HCT116 (cell line): ENCODE measurements around the gene TOP1.

Experiments used
- ELF1 ChIP-seq: IDR thresholded peaks from 2 replicates; pipeline ENCODE4 v1.6.1; 2012; ENCODE audit warnings: low read depth, borderline replicate concordance
- EZH2 ChIP-seq: fragments of 200-600 bp; sonication (generic); IDR thresholded peaks from 2 replicates; pipeline ENCODE4 v1.6.1; 2017; ENCODE audit warnings: antibody characterized with exemption, mixed run types
- POLR2A ChIP-seq: IDR thresholded peaks from 2 replicates; pipeline ENCODE4 v1.7.0; 2011; ENCODE audit warnings: borderline replicate concordance; ENCODE audit not compliant: insufficient read depth, insufficient read length; ENCODE audit errors: extremely low read depth
- POLR2AphosphoS5 ChIP-seq: IDR thresholded peaks from 2 replicates; pipeline ENCODE4 v1.6.1; 2011; ENCODE audit warnings: mild to moderate bottlenecking, low read depth, low read length, moderate library complexity
- TF ChIP-seq, protein P1 (sequence below), 3 experiments: fragments of 200-600 bp in 1 of 3; sonication (generic) in 1 of 3; IDR thresholded peaks in 2 of 3; conservative IDR thresholded peaks in 1 of 3; 2 replicates each; pipeline ENCODE4 v1.5.1; 2012 to 2017; ENCODE audit warnings: low read depth in 2 of 3, low read length in 2 of 3, antibody characterized with exemption in 1 of 3, borderline replicate concordance in 1 of 3, control low read depth in 1 of 3, mild to moderate bottlenecking in 1 of 3, mixed read lengths in 1 of 3, mixed run types in 1 of 3, moderate library complexity in 1 of 3; ENCODE audit not compliant: insufficient read depth in 1 of 3

DNA sequence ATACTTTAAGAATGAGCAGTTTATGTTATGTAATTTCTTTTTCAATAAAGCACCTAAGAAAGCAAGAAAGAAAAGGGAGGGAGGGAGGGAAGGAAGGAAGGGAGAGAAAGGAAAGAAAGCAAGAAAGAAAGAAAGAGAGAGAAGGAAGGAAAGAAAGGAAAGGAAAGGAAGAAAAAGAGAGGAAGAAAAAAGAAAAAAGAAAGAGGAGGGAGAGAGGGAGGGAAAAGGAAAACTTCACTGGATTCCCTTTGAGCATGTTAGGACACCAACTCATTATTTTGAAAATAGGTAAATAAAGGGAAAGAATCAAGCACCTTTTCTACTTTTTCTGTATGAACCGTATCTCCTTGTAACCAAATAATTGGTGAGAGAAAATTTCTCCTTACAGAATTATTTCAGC, 32.3 kb upstream of the TOP1 start:
- TF ChIP-seq POLR2A (no peak), POLR2AphosphoS5 (no peak), EZH2 (no peak), ELF1 (no peak)
- TF ChIP-seq, protein P1, sequence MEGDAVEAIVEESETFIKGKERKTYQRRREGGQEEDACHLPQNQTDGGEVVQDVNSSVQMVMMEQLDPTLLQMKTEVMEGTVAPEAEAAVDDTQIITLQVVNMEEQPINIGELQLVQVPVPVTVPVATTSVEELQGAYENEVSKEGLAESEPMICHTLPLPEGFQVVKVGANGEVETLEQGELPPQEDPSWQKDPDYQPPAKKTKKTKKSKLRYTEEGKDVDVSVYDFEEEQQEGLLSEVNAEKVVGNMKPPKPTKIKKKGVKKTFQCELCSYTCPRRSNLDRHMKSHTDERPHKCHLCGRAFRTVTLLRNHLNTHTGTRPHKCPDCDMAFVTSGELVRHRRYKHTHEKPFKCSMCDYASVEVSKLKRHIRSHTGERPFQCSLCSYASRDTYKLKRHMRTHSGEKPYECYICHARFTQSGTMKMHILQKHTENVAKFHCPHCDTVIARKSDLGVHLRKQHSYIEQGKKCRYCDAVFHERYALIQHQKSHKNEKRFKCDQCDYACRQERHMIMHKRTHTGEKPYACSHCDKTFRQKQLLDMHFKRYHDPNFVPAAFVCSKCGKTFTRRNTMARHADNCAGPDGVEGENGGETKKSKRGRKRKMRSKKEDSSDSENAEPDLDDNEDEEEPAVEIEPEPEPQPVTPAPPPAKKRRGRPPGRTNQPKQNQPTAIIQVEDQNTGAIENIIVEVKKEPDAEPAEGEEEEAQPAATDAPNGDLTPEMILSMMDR (IDR thresholded peaks at IDR 0.05 in 2 of 3, conservative IDR thresholded peaks at IDR 0.05 in 1 of 3; ENCODE audit: borderline replicate concordance in 1 of 3, insufficient read depth in 1 of 3, low read depth in 2 of 3, low read length in 2 of 3) = no peak
